ENCODE measurements around the gene GGA3. TPM values are rescaled to one million over a fixed set of nuclear protein-coding genes. Genes with fewer than 3 reads are reported as not detected.

Gene GGA3
- polyA plus RNA-seq, 1 donor from 2014 or later, result 15.7 TPM

GRCh38 chr17:75241502-75241901 lies 19.9 kb downstream of the GGA3 start:
- no peaks in the 10 kb centered on the region for H4K20me1 ChIP-seq (ENCODE audit: insufficient read depth)
- no peaks in the 10 kb centered on the region for H3K36me3 ChIP-seq (ENCODE audit: insufficient read depth, low read length)
- no peaks in the 10 kb centered on the region for H3F3A ChIP-seq (ENCODE audit: insufficient read depth, low read length, poor library complexity, severe bottlenecking)
- no peak overlapping the region for H3K27ac ChIP-seq (ENCODE audit: low read length)
- no peaks in the 10 kb centered on the region for H3K9me2 ChIP-seq (ENCODE audit: insufficient read depth, low read length)
- H3K79me2 ChIP-seq (replicated peaks; ENCODE audit: insufficient read depth, low read length), result no peaks in the 10 kb centered on the region
- no peak overlapping the region for H3K9ac ChIP-seq (ENCODE audit: low read length)
- no peaks in the 10 kb centered on the region for H3K9me3 ChIP-seq (ENCODE audit: low read length)
- no peak overlapping the region for H2AFZ ChIP-seq (ENCODE audit: low read depth, low read length)
- TF ChIP-seq TAF1 (IDR thresholded peaks at IDR 0.05; ENCODE audit: low read depth) (no peak), EZH2 (IDR thresholded peaks at IDR 0.05; ENCODE audit: borderline replicate concordance, insufficient read depth, low read length, poor library complexity, severe bottlenecking) (no peak), CTCF (IDR thresholded peaks at IDR 0.05; ENCODE audit: poor library complexity, severe bottlenecking) (no peak), SMC3 (conservative IDR thresholded peaks at IDR 0.05; ENCODE audit: poor library complexity) (no peak), REST (IDR thresholded peaks at IDR 0.05; ENCODE audit: borderline replicate concordance) (no peak), POLR2AphosphoS5 (IDR thresholded peaks at IDR 0.05) (no peak), RAD21 (conservative IDR thresholded peaks at IDR 0.05) (no peak)
- no peaks in the 10 kb centered on the region for H3K27me3 ChIP-seq (ENCODE audit: insufficient read depth, low read depth, low read length)
- no peak overlapping the region for H3K4me2 ChIP-seq (ENCODE audit: low read length)
- no peak overlapping the region for H3K4me3 ChIP-seq (ENCODE audit: low read length)

GRCh38 chr17:75241143-75241430 lies 20.3 kb downstream of the GGA3 start:
- no peak overlapping the region for H3K4me3 ChIP-seq (ENCODE audit: low read length)
- no peak overlapping the region for H3K9ac ChIP-seq (ENCODE audit: low read length)
- TF ChIP-seq REST (IDR thresholded peaks at IDR 0.05; ENCODE audit: borderline replicate concordance) (no peak), EZH2 (IDR thresholded peaks at IDR 0.05; ENCODE audit: borderline replicate concordance, insufficient read depth, low read length, poor library complexity, severe bottlenecking) (no peak), CTCF (IDR thresholded peaks at IDR 0.05; ENCODE audit: poor library complexity, severe bottlenecking) (no peak), SMC3 (conservative IDR thresholded peaks at IDR 0.05; ENCODE audit: poor library complexity) (no peak), EP300 (conservative IDR thresholded peaks at IDR 0.05; ENCODE audit: poor library complexity, severe bottlenecking) (no peak), RAD21 (conservative IDR thresholded peaks at IDR 0.05) (no peak), POLR2AphosphoS5 (IDR thresholded peaks at IDR 0.05) (no peak), MXI1 (conservative IDR thresholded peaks at IDR 0.05; ENCODE audit: poor library complexity, severe bottlenecking) (no peak), TAF1 (IDR thresholded peaks at IDR 0.05; ENCODE audit: low read depth) (no peak)
- H3K79me2 ChIP-seq (replicated peaks; ENCODE audit: insufficient read depth, low read length), result no peaks in the 10 kb centered on the region
- H3K27me3 ChIP-seq (ENCODE audit: insufficient read depth, low read depth, low read length), result no peaks in the 10 kb centered on the region
- H3K36me3 ChIP-seq (ENCODE audit: insufficient read depth, low read length), result no peaks in the 10 kb centered on the region
- no peak overlapping the region for H3K4me2 ChIP-seq (ENCODE audit: low read length)
- H3K9me3 ChIP-seq (ENCODE audit: low read length), result no peaks in the 10 kb centered on the region
- no peaks in the 10 kb centered on the region for H4K20me1 ChIP-seq (ENCODE audit: insufficient read depth)
- H2AFZ ChIP-seq (ENCODE audit: low read depth, low read length), result no peak overlapping the region
- no peaks in the 10 kb centered on the region for H3F3A ChIP-seq (ENCODE audit: insufficient read depth, low read length, poor library complexity, severe bottlenecking)
- H3K9me2 ChIP-seq (ENCODE audit: insufficient read depth, low read length), result no peaks in the 10 kb centered on the region
- no peak overlapping the region for H3K27ac ChIP-seq (ENCODE audit: low read length)

All from neural cell (in vitro differentiated cells).